ENCODE measurements around the gene SGMS1.
"Not testable (repeated sequence)": the region's sequence is repeated elsewhere in the genome, so short reads cannot be mapped to it uniquely, and the experiment has no call there.

Gene SGMS1

GRCh38 chr10:50501924-50502452 lies 121.8 kb downstream of the SGMS1 start:
- no peak for FAIRE-seq

GRCh38 chr10:50501478-50501877 lies 122.3 kb downstream of the SGMS1 start:
- no peak for FAIRE-seq

DNA sequence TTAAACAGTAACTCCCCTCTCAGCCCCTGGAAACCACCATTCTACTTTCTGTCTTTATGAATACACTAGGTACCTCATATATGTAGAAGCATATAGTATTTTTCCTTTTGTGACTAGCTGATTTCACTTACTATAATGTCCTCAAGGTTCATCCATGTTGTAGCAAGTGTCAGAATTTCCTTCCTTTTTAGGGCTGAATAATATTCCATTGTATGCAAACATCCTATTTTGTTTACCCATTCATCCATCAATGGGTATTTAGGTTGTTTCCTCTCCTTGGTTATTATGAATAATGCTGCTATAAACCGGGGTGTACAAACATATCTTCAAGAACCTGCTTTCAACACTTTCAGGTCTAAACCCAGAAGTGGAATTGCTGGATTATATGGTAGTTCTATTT lies 125.3 kb downstream of the SGMS1 start:
- no peak for FAIRE-seq

DNA sequence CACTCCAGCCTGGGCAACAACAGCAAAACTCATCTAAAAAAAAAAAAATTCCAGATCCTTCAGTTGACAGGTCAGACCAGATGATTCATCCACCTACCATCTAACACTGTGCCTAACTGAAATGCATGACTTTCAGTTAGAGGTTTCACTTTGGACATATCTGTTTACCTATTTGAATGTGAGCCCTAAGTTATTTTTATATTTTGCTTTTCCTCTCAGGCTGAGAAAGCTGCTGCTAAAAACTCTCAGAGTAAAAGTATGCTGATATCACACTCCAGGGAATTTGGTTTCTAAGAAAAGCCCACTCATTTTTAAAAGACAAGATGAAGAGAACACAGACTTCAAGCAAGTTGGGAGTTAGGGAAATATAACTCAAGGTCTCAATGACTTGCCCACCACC lies 126.0 kb downstream of the SGMS1 start:
- no peak for FAIRE-seq

GRCh38 chr10:50496228-50496627 lies 127.5 kb downstream of the SGMS1 start:
- FAIRE-seq = no peak

DNA sequence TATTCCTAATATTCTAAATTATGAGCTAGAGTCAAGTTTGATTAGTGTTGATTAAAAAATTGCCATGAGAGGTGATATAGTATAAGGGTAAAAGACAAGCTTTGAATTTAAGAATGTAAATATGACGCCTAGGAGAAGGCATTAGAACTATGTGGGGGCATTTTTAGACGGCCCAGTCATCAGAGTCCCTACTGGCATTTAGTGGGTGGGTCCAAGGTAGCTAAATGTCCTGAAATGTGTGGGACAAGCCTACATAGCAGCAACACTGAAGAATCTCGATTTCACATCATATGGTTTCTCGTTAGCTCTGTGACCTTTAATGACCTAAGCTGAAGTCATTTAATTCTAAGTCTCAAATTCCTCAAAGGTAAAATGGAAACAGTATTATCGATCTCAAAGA lies 133.5 kb downstream of the SGMS1 start:
- no peak for FAIRE-seq

DNA sequence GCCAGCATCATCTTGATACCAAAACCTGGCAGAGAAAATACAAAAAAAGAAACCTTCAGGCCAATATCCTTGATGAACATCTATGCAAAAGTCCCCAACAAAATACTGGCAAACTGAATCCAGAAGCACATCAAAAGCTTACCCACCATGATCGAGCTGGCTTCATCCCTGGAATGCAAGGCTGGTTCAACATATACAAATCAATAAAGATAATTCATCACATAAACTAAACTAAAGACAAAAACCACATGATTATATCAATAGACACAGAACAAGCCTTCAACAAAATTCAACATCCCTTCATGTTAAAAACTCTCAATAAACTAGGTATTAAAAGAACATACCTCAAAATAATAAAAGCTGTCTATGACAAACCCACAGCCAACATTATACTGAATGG lies 139.2 kb downstream of the SGMS1 start:
- not testable (repeated sequence) for FAIRE-seq

DNA sequence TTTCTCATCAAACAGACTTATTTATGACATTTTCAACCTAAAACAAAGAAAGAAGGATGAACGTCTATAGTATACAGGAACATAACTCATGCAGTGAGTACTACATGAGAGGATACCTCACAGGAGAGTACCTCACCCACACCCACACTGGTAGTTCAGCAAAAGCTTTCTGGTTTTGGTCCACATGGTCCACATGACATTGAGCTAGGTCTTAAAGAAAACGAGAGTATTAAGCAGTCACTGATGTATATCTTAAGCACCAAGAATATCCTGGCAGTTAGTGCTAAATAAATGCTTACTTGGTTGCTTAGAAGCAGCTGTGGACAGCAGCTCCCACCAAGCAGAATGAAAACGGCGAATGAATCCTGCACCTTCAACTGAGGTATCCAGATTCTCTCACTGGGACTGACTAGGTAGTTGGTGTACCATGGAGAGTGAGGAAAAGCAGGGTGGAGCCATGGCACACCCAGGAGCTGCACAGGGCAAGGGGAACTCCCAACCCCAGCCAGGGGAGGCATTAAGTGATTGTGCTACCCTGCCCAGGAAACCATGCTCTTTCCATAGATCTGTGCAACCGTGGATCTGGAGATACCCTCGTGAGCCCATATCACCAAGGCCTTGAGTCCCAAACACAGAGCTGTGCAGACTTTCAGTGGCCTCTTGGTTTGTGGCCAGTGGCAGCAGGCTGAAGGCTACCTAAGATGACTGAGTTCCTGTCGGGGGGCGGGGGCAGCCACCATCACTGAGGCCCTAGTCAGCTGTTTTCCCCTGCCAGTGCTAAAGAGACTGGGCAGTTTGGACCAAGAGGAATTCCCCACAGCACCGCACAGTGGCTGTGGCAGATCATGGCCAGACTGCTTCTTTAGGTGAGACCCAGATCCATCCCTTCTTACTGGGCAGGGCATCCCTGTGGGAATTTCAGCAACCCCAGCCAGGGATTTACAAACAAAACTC lies 143.4 kb downstream of the SGMS1 start:
- no peak for FAIRE-seq

DNA sequence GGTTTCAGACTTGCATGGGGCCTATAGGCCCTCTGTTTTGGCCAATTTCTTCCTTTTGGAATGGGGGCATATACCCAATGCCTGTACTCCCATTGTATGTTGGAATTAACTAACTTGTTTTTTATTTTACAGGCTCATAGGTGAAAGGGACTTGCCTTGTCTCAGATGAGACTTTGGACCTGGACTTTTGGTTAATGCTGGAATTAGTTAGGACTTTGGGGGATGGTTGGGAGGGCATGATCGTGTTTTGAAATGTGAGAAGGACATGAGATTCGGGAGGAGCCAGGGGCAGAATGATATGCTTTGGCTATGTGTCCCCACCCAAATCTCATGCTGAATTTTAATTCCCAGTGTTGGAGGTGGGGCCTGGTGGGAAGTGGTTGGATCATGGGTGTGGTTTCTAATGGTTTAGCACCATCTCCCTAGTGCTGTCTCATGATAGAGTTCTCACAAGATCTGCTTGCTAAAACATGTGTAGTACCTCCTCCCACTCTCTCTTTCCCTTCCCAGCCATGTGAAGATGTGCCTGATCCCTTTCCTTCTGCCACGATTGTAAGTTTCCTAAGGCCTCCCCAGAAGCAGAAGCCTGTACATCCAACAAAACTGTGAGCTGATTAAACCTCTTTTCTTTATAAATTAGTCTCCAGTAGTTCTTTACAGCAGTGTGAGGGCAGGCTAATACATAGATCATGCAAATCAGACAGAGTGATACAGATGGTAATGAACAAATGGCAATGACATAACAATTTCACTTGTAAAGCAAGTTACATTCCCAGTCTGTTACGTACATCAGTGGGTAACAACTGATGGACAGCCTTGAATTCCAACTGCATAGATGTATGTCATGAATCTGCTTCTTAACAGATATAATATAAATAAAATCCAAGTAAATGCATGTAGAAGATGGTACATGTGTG lies 146.2 kb downstream of the SGMS1 start:
- no peak for FAIRE-seq

DNA sequence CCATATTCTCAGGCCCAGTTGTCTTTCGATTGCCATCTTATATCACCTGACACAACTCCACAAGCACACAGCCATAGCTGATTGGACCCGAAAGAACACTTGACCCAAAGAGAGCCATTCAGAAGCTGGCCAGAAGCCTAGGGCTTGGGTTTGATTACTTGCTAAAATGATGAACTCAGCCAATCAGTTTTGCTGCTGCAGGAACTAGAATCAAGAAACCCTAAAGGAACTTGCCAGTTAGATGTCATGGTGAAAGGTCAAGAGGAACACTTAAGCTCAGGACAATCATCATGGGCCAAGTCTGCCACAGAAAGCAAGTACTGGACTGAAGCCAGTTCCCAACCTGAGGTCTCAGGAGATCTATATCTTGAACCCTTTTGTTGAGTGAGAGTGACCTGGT lies 150.0 kb downstream of the SGMS1 start:
- no peak for FAIRE-seq

GRCh38 chr10:50472914-50473313 lies 150.8 kb downstream of the SGMS1 start:
- FAIRE-seq = no peak

DNA sequence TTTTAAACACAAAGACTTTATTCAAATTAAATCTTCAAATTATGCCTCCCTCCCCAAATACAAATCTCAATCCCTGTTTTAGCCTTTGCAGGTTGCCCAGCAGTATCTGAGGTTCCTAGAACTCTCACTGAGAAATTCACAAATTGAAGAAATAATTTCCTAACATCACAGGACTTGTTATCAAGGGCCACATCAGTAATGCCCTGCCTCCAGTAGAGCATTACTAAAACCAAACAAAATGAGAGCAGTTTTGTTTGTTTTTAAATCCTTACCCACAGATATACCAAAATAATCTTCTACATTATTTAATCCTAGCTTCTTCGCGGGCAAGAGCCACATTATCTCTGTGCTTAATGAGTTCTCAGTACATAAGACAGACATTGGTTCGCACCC lies 152.2 kb downstream of the SGMS1 start:
- no peak for FAIRE-seq

DNA sequence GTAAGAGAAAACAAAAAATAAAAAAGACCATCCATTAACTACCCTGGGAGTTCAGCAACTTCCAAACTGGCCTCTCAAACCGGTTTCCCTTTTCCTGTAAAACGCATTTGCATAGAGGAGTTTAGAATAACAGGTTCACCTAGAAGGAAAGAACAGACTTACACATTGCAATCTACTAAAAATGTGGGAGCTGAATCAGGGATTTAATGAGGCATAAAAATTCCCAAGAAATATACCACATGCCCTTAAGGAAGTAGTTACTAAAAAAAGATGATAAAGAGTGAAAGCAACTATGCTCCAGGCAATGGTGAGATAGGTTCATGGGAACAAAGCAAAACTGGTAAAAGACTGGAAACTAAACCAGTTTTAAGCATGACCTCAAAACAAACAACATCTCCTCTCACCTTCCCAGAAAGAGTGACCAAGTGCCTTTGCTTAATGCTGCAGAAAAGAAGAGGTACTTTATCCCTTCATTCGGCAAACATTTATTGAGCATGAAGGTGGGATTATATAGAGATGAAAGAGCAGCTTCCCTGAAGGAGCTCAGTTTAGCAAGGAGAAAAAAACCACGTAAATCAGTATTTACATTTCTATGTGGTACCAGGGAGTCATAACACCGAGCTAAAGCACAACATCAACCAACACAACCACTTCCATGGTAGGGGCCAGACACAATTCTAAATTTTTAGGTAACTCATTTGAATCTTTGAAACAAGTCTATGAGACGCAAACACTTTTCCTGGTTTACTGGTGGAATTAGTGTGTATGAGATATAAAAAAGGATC lies 152.8 kb downstream of the SGMS1 start:
- no peak for FAIRE-seq

- no peak for FAIRE-seq
Measured at GRCh38 chr10:50470345-50470744, 153.4 kb downstream of the SGMS1 start.

DNA sequence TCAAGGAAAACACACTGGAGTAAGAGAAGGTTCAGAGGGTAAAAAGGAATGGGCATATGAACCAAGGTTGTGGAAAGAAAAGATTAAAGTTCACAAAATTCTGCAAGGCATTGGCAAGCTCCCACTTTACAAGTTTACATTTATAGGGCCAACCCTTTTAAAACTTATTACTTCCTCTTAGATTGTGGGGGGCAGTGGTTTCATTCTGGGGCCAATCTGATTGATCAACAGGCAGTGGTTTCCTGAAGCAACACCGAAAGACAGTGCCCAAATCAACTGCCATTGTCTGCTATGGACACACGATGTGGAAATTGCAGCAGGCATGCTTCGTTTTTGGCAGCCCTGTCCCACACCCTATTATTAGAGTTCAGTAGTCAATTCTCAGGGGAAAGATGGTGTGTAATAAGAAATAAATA lies 154.0 kb downstream of the SGMS1 start:
- no peak for FAIRE-seq

DNA sequence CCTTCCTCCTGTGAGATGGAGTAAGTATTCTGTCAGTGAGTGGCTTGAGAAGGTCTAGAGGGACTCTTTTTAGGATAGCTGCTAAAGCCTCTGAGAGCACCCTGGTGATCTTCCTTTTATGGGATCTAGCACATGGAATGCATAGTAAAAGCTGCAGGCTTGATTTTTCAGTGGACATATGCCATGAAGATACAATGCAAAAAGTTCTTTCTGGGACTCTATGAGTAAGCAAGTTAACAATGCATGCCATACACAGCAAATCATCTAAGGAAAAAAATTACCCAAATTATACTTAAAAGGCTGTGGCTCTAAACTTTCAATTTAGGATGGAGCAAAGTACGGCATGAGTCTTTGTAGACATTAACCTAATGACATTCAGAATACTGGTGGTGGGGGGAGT lies 154.5 kb downstream of the SGMS1 start:
- no peak for FAIRE-seq

DNA sequence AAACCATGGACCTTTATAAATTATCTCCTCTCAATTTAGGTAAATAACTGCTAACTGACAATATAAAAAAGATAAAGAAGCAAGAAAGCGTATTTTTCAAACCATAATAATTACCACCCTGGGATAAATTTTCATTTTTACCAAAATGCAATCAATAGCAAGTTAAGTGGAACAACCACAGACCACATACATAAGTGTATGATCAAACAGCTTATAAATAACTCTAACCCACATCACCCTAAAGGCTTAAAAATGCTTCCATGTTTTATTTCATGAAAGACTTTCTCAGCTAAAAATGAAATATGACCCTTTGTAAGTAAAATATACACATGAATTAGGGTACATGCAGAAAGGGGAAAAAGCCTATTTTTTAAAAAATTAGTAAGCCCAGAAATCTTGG lies 156.5 kb downstream of the SGMS1 start:
- no peak for FAIRE-seq

DNA sequence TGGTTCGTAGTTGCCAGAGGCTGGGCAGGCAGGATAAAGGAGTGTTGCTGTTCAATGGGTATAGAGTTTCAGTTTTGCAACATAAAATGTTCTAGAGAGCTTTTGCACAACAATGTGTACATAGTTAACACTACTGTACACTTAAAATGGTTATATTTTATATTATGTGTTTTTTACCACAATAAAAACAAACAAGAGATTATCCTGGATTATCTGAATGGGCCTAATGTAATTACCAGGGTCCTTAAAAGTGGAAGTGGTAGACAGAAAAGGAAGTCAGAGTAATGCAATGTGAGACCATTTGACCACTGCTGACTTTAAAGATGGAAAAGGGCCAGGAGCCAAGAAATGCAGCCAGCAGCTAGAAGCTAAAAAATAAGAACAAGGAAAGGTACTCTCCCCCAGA lies 159.7 kb downstream of the SGMS1 start:
- no peak for FAIRE-seq

GRCh38 chr10:50461834-50462233 lies 161.9 kb downstream of the SGMS1 start:
- no peak for FAIRE-seq

- FAIRE-seq = no peak
Measured at GRCh38 chr10:50461123-50461522, 162.6 kb downstream of the SGMS1 start.

DNA sequence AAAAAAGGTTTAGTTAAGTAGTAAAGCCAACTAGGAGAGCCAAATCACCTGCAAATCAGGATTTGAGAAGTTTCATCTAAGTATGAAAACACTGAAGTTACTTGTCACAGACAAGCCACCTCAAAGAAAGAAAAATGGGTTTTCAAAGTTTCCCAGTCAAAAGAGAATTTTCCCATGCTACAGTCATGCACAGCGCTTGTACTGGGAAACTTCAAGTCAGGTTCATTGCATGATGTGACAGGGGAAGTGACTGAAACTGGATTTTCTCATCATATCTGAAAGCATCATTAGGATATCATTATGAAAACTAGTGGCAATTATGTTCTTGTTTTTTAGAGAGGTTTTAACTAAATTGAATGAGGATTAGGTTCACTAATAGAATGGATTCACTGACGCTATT lies 167.0 kb downstream of the SGMS1 start:
- FAIRE-seq = no peak

DNA sequence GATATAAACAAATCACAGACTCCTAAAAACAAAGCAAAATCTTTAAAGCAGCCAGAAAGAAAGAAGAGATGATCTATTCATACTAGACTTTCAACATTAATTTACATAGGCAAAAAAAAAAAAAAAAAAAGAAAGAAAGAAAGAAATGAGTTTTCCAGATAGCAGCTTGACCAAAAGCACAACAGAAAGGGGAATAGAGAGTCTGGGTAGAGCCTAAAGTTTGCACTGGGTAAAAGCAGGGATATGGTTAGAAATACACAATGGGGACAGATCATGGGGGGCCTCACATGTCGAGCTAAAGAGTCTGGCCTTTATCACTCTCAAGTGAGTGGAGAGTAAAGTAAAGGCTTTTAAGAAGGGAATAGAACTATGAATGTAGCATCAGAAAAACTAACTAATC lies 169.8 kb downstream of the SGMS1 start:
- FAIRE-seq = no peak

DNA sequence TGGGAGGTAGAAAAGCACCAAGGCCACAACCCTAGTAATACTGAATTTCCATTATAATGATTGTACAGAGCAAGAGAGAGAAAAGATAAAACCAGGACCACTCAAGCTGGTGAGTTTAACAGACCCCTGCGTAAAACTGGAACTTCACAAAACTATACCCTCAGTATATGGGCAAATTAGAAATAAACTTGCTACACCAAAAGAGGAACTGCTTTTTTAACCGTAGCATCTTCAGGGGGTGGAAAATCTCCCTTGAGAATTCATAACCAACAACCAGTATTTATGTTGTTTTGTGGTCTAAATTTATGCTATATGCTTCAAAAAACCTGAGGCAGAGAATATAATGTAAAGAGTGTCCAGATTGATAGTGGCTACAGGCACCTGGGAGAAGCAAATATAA lies 171.2 kb downstream of the SGMS1 start:
- no peak for FAIRE-seq

All from colon (tissue), 2 donors.